RWPE1 (cell line): ENCODE measurements around the gene MED9.
"Not testable (repeated sequence)": the region's sequence is repeated elsewhere in the genome, so short reads cannot be mapped to it uniquely, and the experiment has no call there.

Experiments
- CTCF ChIA-PET: fragments of 350-600 bp; sonication (Branson Sonifier 250); formaldehyde crosslinking; extraction: SDS; loops from one replicate; lab custom pipeline; 2021; lab: Yijun Ruan, JAX
- POLR2A ChIA-PET: fragments of 400-600 bp; formaldehyde crosslinking; extraction: SDS; loops from one replicate; lab custom pipeline; 2020; ENCODE audit warnings: antibody characterized with exemption; ENCODE audit not compliant: low non-redundant PET; lab: Yijun Ruan, JAX
- DNase-seq: peaks from one replicate; pipeline ENCODE4 v3.0.0; 2012; ENCODE audit warnings: low spot score
- H3K27ac ChIP-seq: fragments of 450-650 bp; 2 replicates; pipeline ENCODE4 v1.5.1; 2017
- TF ChIP-seq, protein P1 (sequence below): fragments of 450-650 bp; conservative IDR thresholded peaks from 2 replicates; pipeline ENCODE4 v1.5.1; 2017; ENCODE audit warnings: low read depth, mild to moderate bottlenecking

The MED9 gene, protein sequence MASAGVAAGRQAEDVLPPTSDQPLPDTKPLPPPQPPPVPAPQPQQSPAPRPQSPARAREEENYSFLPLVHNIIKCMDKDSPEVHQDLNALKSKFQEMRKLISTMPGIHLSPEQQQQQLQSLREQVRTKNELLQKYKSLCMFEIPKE

DNA sequence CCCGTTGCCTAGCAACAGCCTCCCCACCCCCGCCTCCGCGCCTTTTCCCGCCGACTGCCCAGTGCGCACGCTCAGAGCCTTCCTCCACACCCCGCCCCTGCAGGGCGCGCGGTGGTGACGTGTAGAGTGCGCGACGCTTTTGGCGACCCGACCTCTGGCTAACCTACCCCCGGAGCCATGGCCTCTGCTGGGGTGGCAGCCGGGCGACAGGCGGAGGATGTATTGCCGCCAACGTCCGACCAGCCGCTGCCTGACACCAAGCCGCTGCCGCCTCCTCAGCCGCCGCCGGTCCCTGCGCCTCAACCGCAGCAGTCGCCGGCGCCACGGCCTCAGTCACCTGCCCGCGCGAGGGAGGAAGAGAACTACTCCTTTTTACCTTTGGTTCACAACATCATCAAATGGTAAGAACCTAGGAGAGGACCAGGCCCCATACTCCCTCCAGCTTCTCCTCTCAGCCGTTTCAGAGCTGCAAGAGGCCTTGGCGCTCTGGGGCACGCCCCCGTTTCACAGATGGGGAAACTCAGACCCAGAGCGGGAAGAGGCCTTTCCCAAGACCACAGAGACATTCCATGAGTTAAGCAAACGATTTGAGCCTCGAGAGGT, at the start of gene MED9:
Gene MED9 (plus strand): TSS at position 136 of the 603 bp plus-strand sequence. CDS start 42 bp downstream, at position 178.
- DNase-seq, result peak; percentile 98
- ChIA-PET CTCF (no interaction called here), POLR2A (no interaction called here)
- TF ChIP-seq, protein P1, sequence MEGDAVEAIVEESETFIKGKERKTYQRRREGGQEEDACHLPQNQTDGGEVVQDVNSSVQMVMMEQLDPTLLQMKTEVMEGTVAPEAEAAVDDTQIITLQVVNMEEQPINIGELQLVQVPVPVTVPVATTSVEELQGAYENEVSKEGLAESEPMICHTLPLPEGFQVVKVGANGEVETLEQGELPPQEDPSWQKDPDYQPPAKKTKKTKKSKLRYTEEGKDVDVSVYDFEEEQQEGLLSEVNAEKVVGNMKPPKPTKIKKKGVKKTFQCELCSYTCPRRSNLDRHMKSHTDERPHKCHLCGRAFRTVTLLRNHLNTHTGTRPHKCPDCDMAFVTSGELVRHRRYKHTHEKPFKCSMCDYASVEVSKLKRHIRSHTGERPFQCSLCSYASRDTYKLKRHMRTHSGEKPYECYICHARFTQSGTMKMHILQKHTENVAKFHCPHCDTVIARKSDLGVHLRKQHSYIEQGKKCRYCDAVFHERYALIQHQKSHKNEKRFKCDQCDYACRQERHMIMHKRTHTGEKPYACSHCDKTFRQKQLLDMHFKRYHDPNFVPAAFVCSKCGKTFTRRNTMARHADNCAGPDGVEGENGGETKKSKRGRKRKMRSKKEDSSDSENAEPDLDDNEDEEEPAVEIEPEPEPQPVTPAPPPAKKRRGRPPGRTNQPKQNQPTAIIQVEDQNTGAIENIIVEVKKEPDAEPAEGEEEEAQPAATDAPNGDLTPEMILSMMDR, result no peak
- H3K27ac ChIP-seq, result peak within 1 kb of the TSS; percentile 80

DNA sequence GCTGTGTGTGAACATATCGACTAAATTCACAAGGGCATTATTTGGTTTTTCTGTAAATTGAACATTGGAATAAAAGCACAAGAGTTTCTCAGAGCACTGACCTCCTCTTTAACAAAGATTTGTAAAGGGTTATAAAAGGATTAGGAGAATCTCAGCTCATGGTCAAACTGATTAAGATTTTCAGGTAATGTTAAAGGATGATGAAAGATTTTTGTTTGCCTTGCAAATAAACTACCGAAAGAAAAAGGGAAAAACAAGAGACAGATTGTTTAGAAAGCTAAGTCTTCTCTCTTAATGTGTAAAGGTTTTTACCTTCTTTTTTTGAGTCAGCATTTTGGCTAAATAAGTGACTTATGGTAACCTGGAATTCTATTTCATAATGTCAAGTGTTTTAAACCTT, 47.6 kb upstream of the MED9 start:
- POLR2A ChIA-PET, result no interaction called here
- DNase-seq, result no peak
- CTCF ChIA-PET, result no interaction called here

DNA sequence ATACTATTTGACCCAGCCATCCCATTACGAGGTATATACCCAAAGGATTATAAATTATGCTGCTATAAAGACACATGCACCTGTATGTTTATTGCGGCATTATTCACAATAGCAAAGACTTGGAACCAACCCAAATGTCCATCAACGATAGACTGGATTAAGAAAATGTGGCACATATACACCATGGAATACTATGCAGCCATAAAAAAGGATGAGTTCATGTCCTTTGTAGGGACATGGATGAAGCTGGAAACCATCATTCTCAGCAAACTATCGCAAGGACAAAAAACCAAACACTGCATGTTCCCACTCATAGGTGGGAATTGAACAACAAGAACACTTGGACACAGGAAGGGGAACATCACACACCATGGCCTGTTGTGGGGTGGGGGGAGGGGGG, 45.9 kb upstream of the MED9 start:
- H3K27ac ChIP-seq, POLR2A ChIA-PET, DNase-seq, CTCF ChIA-PET: not testable (repeated sequence)

More for the DNA sequence above, 47.6 kb upstream of the MED9 start:
- H3K27ac ChIP-seq, result no peak overlapping the region
- TF ChIP-seq, protein P1, result no peak

DNA sequence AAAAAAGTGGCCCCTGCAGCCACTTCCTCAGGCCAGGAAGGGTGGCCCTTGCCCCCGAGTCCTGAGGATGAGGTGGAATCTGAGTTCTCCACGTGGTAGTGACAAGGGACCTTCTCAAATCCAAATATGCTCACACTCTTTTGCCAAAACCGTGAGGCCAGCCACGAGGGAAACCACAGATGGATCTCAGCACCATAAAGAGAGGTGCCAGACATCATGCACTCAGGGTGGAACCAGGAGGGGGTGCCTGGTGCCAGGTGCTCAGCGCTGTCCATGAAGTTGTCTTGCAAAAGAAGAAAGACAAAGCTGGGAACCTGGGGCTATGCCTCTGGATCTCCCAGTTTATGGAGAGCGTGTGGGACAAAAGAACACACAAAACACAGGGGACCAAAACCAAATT, 45.2 kb upstream of the MED9 start:
- ChIA-PET CTCF (interaction anchor here (0.7 kb wide), 1 partner anchor 159 kb away, joined by 3 read pairs; no protein-coding TSS in a partner anchor), POLR2A (no interaction called here)
- H3K27ac ChIP-seq, result no peak overlapping the region
- TF ChIP-seq, protein P1, result no peak
- DNase-seq, result no peak

DNA sequence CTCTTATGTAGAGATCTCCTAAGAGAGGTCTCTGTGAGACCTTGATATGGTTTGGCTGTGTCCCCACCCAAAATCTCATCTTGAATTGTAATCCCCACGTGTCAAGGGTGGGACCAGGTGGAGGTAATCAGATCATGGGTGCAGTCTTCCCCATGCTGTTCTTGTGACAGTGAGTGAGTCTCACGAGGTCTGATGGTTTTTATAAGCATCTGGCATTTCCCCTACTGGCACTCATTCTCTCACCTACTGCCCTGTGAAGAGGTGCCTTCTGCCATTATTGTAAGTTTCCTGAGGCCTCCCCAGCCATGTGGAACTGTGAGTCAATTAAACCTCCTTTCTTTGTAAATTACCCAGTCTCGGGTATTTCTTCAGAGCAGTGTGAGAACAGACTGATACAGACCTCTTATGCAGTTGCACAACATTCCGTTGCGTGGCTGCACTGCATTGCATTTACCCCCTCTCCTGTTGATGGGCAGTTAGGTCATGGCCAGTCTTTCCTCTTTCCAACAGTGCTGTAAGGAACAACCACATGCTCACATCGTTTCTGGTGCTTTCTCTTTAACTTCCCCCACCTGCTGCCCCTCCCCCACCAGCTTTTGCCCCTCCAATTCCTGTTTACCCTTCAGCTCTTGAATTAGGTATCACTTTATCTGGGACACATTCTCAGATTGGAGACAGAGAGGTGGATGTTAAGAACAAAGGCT, 43.6 kb upstream of the MED9 start:
- TF ChIP-seq, protein P1, result no peak
- CTCF ChIA-PET, result no interaction called here
- POLR2A ChIA-PET, result no interaction called here
- H3K27ac ChIP-seq, result no peak overlapping the region
- DNase-seq, result no peak

DNA sequence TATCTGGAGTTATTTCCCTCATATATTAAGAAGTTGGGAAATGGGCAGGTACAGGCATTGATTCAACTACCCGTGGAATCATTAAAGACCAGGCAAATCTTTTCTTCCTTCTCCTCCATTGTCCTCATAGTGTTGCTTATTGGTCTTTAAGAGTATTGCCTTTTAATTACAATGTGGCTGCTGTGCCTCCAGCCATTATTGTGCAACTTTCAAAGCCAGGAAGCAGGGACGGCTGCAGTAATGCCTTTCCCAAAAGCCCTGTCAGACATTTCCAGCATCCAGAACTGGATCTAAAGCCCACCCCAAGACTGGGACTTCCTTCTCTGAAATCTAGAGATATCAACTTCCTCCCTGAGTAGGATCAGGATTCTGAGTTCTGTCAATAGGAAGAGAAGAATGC, 42.3 kb upstream of the MED9 start:
- DNase-seq, result no peak
- no peak overlapping the region for H3K27ac ChIP-seq
- TF ChIP-seq, protein P1, result no peak
- CTCF ChIA-PET, result no interaction called here
- POLR2A ChIA-PET, result no interaction called here

DNA sequence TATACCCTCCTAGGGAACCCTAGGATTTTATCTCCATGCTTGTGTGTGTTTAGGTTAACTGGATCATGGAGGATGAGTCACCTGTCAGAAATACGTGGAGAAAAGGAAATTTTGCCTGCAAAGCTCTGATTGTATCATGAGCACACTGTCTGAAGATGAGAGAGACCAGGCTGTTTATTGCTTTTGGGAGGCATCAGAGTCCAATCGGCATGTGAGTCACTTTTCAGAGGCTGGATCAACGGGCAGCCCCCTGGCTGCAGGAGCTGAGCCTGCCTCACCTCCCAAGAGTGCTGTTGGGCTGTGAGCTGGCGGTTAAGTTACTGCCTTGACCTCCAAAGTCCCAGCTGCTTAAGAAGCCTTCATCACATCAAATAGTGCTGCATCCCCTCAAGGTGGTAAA, 41.5 kb upstream of the MED9 start:
- H3K27ac ChIP-seq, result no peak overlapping the region
- ChIA-PET CTCF (interaction anchor here (0.6 to 0.7 kb wide), 2 partner anchors 12 to 16 kb away, joined by 3 to 4 read pairs; no protein-coding TSS in a partner anchor), POLR2A (no interaction called here)
- TF ChIP-seq, protein P1, result no peak
- DNase-seq, result no peak
